HepG2 (cell line): Measurements from ENCODE around the gene ARRDC4. TPM values are rescaled to one million over a fixed set of nuclear protein-coding genes. Genes with fewer than 3 reads are reported as not detected.

Source experiments
- ASH2L ChIP-seq: fragments of 300-600, 200-600 bp; sonication (generic); IDR thresholded peaks from 2 replicates; pipeline ENCODE4 v1.7.0; 2017; ENCODE audit warnings: low read depth, mild to moderate bottlenecking, moderate library complexity, mixed read lengths, low read length; ENCODE audit not compliant: insufficient read length
- DNMT1 ChIP-seq: sonication (generic); formaldehyde crosslinking; IDR thresholded peaks from 2 replicates; pipeline ENCODE4 v1.5.1; 2020; ENCODE audit warnings: mild to moderate bottlenecking, missing genetic modification reagents
- FOXA3 ChIP-seq: IDR thresholded peaks from 2 replicates; pipeline ENCODE4 v1.6.1; 2016; ENCODE audit warnings: missing genetic modification reagents, missing compliant biosample characterization
- GATAD2A ChIP-seq: IDR thresholded peaks from 2 replicates; pipeline ENCODE4 v1.6.1; 2016
- HNF4A ChIP-seq: sonication (generic); formaldehyde crosslinking; IDR thresholded peaks from 2 replicates; pipeline ENCODE4 v1.4.0; 2020; ENCODE audit warnings: missing genetic modification reagents
- SOX5 ChIP-seq: IDR thresholded peaks from 2 replicates; pipeline ENCODE4 v1.6.1; 2016; ENCODE audit warnings: borderline replicate concordance
- SOX6 ChIP-seq, 2 experiments: fragments of 450-650 bp in 1 of 2; sonication (generic) in 1 of 2; formaldehyde crosslinking in 1 of 2; IDR thresholded peaks; 2 replicates each; pipeline versions ENCODE4 v1.4.0 to v1.6.1; 2017 to 2020; ENCODE audit warnings: antibody characterized with exemption in 1 of 2, mild to moderate bottlenecking in 1 of 2, missing genetic modification reagents in 1 of 2
- ZNF292 ChIP-seq: sonication (generic); formaldehyde crosslinking; IDR thresholded peaks from 2 replicates; pipeline ENCODE4 v1.8.1; 2022; ENCODE audit warnings: mild to moderate bottlenecking, low read depth, missing genetic modification reagents, borderline replicate concordance
- ZNF317 ChIP-seq: sonication (generic); formaldehyde crosslinking; IDR thresholded peaks from 2 replicates; pipeline ENCODE4 v1.5.0; 2020; ENCODE audit warnings: mild to moderate bottlenecking, missing genetic modification reagents
- ZNF431 ChIP-seq: sonication (generic); formaldehyde crosslinking; IDR thresholded peaks from 2 replicates; pipeline ENCODE4 v1.9.0; 2022; ENCODE audit warnings: missing genetic modification reagents, low read depth, mild to moderate bottlenecking, borderline replicate concordance
- ZNF589 ChIP-seq: sonication (generic); formaldehyde crosslinking; conservative IDR thresholded peaks from 2 replicates; pipeline ENCODE4 v1.8.0; 2022; ENCODE audit warnings: mild to moderate bottlenecking, moderate library complexity, missing genetic modification reagents
- polyA plus RNA-seq, 8 experiments: library from polyadenylated mRNA; depleted of rRNA in 3 of 8; stranded (reverse) in 7 of 8; unstranded in 1 of 8; fragments of >200 nt; fragmentation: Illumina TruSeq in 4 of 8; extraction: Trizol in 4 of 8; gene quantifications; 2 replicates each; pipeline versions ENCODE4 v1.2.1 to v1.2.3, GENCODE V29; 2011 to 2016; ENCODE audit warnings: low read depth in 4 of 8, missing spikeins in 1 of 8, mixed read lengths in 1 of 8; ENCODE audit not compliant: insufficient read depth in 1 of 8
- total RNA-seq, 5 experiments: library from RNA; depleted of rRNA; stranded (reverse); fragments of >200 nt; fragmentation: Illumina TruSeq; extraction: Trizol; gene quantifications; 2 replicates each; pipeline ENCODE4 v1.2.3, GENCODE V29; 2016; ENCODE audit warnings: low read depth in 1 of 5
- TF ChIP-seq, protein P1 (sequence below): sonication (generic); formaldehyde crosslinking; IDR thresholded peaks from 2 replicates; pipeline ENCODE4 v1.4.0; 2020; ENCODE audit warnings: missing genetic modification reagents, borderline replicate concordance
- TF ChIP-seq, protein P2 (sequence below), 2 experiments: sonication (generic) in 1 of 2; formaldehyde crosslinking in 1 of 2; IDR thresholded peaks; 2 replicates each; pipeline versions ENCODE4 v1.5.1 to v1.6.1; 2011 to 2020; ENCODE audit warnings: borderline replicate concordance in 1 of 2, low read depth in 1 of 2, low read length in 1 of 2, mild to moderate bottlenecking in 1 of 2, missing genetic modification reagents in 1 of 2, moderate library complexity in 1 of 2
- TF ChIP-seq, protein P3 (sequence below): sonication (generic); formaldehyde crosslinking; IDR thresholded peaks from 2 replicates; pipeline ENCODE4 v1.4.0; 2020; ENCODE audit warnings: missing genetic modification reagents
- TF ChIP-seq, protein P4 (sequence below): sonication (generic); formaldehyde crosslinking; IDR thresholded peaks from 2 replicates; pipeline ENCODE4 v1.4.0; 2020; ENCODE audit warnings: missing genetic modification reagents
- TF ChIP-seq, protein P5 (sequence below): sonication (generic); formaldehyde crosslinking; IDR thresholded peaks from 2 replicates; pipeline ENCODE4 v1.5.1; 2020; ENCODE audit warnings: missing genetic modification reagents, mild to moderate bottlenecking, borderline replicate concordance

Gene ARRDC4
- total and polyA plus RNA-seq, 2 of the 13 experiments (the other 11 are each of a cell fraction or from before 2014, with no cell fraction given) = 1.5 to 2.5 TPM

DNA sequence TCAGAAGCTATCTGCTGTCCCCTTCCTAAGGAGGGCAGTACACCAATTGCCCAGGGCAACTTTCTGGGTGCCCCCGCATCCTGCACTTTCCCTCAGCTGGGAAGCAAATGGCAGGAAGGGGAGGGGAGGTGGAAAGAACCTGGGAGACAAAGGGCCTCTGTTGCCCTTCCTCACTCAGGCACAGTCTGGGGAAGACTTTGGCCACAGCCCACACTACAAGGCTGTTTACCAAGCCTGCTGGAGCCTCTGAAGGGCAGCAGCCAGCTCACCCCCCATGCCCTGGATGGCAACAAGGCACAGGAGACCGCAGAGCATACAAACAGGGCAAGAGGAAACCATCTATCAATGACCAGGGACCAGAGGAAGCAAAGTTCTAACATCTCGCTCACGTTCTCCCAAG, 42.4 kb downstream of the ARRDC4 start (continued):
- TF ChIP-seq, protein P1, sequence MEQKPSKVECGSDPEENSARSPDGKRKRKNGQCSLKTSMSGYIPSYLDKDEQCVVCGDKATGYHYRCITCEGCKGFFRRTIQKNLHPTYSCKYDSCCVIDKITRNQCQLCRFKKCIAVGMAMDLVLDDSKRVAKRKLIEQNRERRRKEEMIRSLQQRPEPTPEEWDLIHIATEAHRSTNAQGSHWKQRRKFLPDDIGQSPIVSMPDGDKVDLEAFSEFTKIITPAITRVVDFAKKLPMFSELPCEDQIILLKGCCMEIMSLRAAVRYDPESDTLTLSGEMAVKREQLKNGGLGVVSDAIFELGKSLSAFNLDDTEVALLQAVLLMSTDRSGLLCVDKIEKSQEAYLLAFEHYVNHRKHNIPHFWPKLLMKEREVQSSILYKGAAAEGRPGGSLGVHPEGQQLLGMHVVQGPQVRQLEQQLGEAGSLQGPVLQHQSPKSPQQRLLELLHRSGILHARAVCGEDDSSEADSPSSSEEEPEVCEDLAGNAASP (CRISPR knock-in tag) = peak; percentile 33; the same call in 1 of the 2 replicates
- TF ChIP-seq, protein P2, sequence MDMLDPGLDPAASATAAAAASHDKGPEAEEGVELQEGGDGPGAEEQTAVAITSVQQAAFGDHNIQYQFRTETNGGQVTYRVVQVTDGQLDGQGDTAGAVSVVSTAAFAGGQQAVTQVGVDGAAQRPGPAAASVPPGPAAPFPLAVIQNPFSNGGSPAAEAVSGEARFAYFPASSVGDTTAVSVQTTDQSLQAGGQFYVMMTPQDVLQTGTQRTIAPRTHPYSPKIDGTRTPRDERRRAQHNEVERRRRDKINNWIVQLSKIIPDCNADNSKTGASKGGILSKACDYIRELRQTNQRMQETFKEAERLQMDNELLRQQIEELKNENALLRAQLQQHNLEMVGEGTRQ (IDR thresholded peaks at IDR 0.05; ENCODE audit: low read depth, low read length) = no peak
- TF ChIP-seq, protein P2 (CRISPR knock-in tag; IDR thresholded peaks at IDR 0.05; ENCODE audit: borderline replicate concordance) = no peak
- TF ChIP-seq, protein P3, sequence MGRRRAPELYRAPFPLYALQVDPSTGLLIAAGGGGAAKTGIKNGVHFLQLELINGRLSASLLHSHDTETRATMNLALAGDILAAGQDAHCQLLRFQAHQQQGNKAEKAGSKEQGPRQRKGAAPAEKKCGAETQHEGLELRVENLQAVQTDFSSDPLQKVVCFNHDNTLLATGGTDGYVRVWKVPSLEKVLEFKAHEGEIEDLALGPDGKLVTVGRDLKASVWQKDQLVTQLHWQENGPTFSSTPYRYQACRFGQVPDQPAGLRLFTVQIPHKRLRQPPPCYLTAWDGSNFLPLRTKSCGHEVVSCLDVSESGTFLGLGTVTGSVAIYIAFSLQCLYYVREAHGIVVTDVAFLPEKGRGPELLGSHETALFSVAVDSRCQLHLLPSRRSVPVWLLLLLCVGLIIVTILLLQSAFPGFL (CRISPR knock-in tag) = no peak
- TF ChIP-seq SOX6 (IDR thresholded peaks at IDR 0.05) (no peak), SOX6 (CRISPR knock-in tag; IDR thresholded peaks at IDR 0.05) (peak; percentile 59), HNF4A (peak; percentile 62), ZNF292 (peak; percentile 65; the same call in 1 of the 2 replicates), ZNF317 (CRISPR knock-in tag) (0 out of 2 replicates have a peak, but pooled peaks have one; percentile 31), GATAD2A (CRISPR knock-in tag) (0 out of 2 replicates have a peak, but pooled peaks have one; percentile 23), ZNF589 (CRISPR knock-in tag) (no peak), ZNF431 (CRISPR knock-in tag) (0 out of 2 replicates have a peak, but pooled peaks have one; percentile 48), SOX5 (0 out of 2 replicates have a peak, but pooled peaks have one; percentile 20), DNMT1 (CRISPR knock-in tag) (no peak), ASH2L (peak; percentile 25), FOXA3 (CRISPR knock-in tag) (peak; percentile 63)
- TF ChIP-seq, protein P4, sequence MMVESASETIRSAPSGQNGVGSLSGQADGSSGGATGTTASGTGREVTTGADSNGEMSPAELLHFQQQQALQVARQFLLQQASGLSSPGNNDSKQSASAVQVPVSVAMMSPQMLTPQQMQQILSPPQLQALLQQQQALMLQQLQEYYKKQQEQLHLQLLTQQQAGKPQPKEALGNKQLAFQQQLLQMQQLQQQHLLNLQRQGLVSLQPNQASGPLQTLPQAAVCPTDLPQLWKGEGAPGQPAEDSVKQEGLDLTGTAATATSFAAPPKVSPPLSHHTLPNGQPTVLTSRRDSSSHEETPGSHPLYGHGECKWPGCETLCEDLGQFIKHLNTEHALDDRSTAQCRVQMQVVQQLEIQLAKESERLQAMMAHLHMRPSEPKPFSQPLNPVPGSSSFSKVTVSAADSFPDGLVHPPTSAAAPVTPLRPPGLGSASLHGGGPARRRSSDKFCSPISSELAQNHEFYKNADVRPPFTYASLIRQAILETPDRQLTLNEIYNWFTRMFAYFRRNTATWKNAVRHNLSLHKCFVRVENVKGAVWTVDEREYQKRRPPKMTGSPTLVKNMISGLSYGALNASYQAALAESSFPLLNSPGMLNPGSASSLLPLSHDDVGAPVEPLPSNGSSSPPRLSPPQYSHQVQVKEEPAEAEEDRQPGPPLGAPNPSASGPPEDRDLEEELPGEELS = peak; percentile 80; the same call in 1 of the 2 replicates
- TF ChIP-seq, protein P5, sequence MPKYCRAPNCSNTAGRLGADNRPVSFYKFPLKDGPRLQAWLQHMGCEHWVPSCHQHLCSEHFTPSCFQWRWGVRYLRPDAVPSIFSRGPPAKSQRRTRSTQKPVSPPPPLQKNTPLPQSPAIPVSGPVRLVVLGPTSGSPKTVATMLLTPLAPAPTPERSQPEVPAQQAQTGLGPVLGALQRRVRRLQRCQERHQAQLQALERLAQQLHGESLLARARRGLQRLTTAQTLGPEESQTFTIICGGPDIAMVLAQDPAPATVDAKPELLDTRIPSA (CRISPR knock-in tag) = no peak
